SK-N-SH (cell line): Measurements from ENCODE around the gene PMVK.
"Not testable (repeated sequence)": the region's sequence is repeated elsewhere in the genome, so short reads cannot be mapped to it uniquely, and the experiment has no call there.

ENCODE experiments used
- CTCF ChIP-seq: fragments of 200-600 bp; sonication (generic); IDR thresholded peaks from 2 replicates; pipeline ENCODE4 v1.6.1; 2017; ENCODE audit warnings: antibody characterized with exemption, mild to moderate bottlenecking, moderate library complexity
- FOXM1 ChIP-seq: IDR thresholded peaks from 2 replicates; pipeline ENCODE4 v1.4.0; 2012; ENCODE audit warnings: low read depth, mild to moderate bottlenecking
- POLR2AphosphoS5 ChIP-seq: IDR thresholded peaks from 2 replicates; pipeline ENCODE4 v1.6.1; 2012; ENCODE audit warnings: low read depth, low read length

GRCh38 chr1:154908129-154908528, 28.4 kb downstream of the PMVK start:
- not testable (repeated sequence) for TF ChIP-seq FOXM1, CTCF, POLR2AphosphoS5
